Measurements from ENCODE around the gene PJVK. TPM values are rescaled to one million over a fixed set of nuclear protein-coding genes. Genes with fewer than 3 reads are reported as not detected.

PJVK gene
- total and polyA plus RNA-seq, 2 experiments from 2014 or later = 1.6 to 2.1 TPM

DNA sequence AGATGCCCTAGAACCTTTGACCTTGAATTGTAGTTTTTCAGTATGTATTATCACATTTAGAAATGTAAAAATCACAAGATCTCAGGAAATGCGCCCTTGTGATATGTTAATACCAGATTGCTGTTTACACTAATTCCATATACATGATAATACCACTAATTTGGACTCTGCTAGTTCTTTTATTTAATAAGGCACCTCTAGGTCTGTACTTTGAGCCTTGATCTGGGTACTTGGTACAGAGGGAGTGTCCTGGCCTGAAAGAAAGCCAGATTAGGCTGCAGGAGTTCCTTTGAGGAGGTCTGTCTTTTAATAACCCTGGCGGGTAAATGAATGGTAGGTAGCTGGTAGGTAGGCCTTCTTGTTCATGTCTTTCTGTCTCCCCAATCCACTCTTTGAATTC is 55.3 kb downstream of the PJVK start:
- Histone ChIP-seq H3K27ac (ENCODE audit: low read depth) (no peak overlapping the region), H3K27me3 (ENCODE audit: insufficient read depth) (peaks cover 3% of the 10 kb centered on the region; the same call in 1 of the 2 replicates), H3K4me3 (no peak overlapping the region), H3K9me2 (ENCODE audit: insufficient read depth) (no peaks in the 10 kb centered on the region), H3K36me3 (ENCODE audit: insufficient read depth) (no peaks in the 10 kb centered on the region; the same call in 1 of the 2 replicates), H3K4me2 (peak overlapping the region; percentile 13; the same call in 1 of the 2 replicates), H3K79me2 (replicated peaks; ENCODE audit: insufficient read depth) (no peaks in the 10 kb centered on the region), H4K20me1 (replicated peaks; ENCODE audit: insufficient read depth) (no peaks in the 10 kb centered on the region; the same call in 1 of the 2 replicates), H3F3A (replicated peaks; ENCODE audit: low read depth) (no peaks in the 10 kb centered on the region), H3K4me1 (ENCODE audit: insufficient read depth) (peaks cover 20% of the 10 kb centered on the region), H2AFZ (no peak overlapping the region)
- Mint-ChIP-seq H3K27me3 (ENCODE audit: insufficient read depth, low read depth, poor library complexity) (peaks cover 3% of the 10 kb centered on the region), H3K9me3 (no peaks in the 10 kb centered on the region), H3K4me3 (no peak overlapping the region), H3K36me3 (ENCODE audit: low read depth) (0 out of 3 replicates have a peak, but pooled peaks cover 7% of the 10 kb centered on the region), H3K4me1 (peaks cover 26% of the 10 kb centered on the region), H3K27ac (no peak overlapping the region)
- ATAC-seq (peak; percentile 78), DNase-seq (ENCODE audit: low spot score) (peak; percentile 34)
- TF ChIP-seq, protein P1, sequence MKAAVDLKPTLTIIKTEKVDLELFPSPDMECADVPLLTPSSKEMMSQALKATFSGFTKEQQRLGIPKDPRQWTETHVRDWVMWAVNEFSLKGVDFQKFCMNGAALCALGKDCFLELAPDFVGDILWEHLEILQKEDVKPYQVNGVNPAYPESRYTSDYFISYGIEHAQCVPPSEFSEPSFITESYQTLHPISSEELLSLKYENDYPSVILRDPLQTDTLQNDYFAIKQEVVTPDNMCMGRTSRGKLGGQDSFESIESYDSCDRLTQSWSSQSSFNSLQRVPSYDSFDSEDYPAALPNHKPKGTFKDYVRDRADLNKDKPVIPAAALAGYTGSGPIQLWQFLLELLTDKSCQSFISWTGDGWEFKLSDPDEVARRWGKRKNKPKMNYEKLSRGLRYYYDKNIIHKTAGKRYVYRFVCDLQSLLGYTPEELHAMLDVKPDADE (IDR thresholded peaks at IDR 0.05) = no peak
- TF ChIP-seq NANOG (IDR thresholded peaks at IDR 0.05; ENCODE audit: borderline replicate concordance) (peak; percentile 69), POLR2AphosphoS5 (IDR thresholded peaks at IDR 0.05; ENCODE audit: low read depth) (no peak)

DNA sequence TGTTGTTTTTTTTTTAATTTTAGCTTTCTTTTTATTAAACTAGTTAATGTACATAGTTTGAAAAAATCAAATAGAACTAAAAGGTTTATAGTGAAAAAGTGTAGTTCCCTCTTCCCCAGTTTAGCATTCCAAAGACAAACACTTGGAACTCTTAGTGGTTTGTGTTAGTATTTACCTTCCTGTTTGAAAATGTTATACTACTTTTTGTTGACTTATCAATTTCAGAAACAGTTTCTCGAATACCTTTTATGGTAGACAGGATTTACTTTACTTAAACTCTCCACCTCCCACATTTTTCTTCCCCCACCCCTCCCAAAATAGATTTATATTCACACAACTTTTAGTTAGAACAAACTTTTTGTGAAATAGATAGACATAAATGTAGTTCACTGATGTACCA is 55.8 kb downstream of the PJVK start:
- no peak overlapping the region for H3K4me3 ChIP-seq
- no peak overlapping the region for H3K4me3 Mint-ChIP-seq
- ATAC-seq (no peak), DNase-seq (ENCODE audit: low spot score) (no peak)
- H2AFZ ChIP-seq = no peak overlapping the region
- H3K27me3 ChIP-seq (ENCODE audit: insufficient read depth) = peaks cover 3% of the 10 kb centered on the region; the same call in 1 of the 2 replicates
- no peaks in the 10 kb centered on the region for H3F3A ChIP-seq (replicated peaks; ENCODE audit: low read depth)
- 0 out of 3 replicates have a peak, but pooled peaks cover 5% of the 10 kb centered on the region for H3K36me3 Mint-ChIP-seq (ENCODE audit: low read depth)
- no peak overlapping the region for H3K4me2 ChIP-seq
- no peaks in the 10 kb centered on the region; the same call in 1 of the 2 replicates for H4K20me1 ChIP-seq (replicated peaks; ENCODE audit: insufficient read depth)
- H3K9me2 ChIP-seq (ENCODE audit: insufficient read depth) = no peaks in the 10 kb centered on the region
- H3K36me3 ChIP-seq (ENCODE audit: insufficient read depth) = no peaks in the 10 kb centered on the region
- no peak overlapping the region for H3K27ac ChIP-seq (ENCODE audit: low read depth)
- H3K79me2 ChIP-seq (replicated peaks; ENCODE audit: insufficient read depth) = no peaks in the 10 kb centered on the region
- peaks cover 20% of the 10 kb centered on the region for H3K4me1 ChIP-seq (ENCODE audit: insufficient read depth)
- no peaks in the 10 kb centered on the region for H3K9me3 Mint-ChIP-seq
- peaks cover 26% of the 10 kb centered on the region for H3K4me1 Mint-ChIP-seq
- peaks cover 3% of the 10 kb centered on the region for H3K27me3 Mint-ChIP-seq (ENCODE audit: insufficient read depth, low read depth, poor library complexity)
- H3K27ac Mint-ChIP-seq = no peak overlapping the region
- TF ChIP-seq, protein P2, sequence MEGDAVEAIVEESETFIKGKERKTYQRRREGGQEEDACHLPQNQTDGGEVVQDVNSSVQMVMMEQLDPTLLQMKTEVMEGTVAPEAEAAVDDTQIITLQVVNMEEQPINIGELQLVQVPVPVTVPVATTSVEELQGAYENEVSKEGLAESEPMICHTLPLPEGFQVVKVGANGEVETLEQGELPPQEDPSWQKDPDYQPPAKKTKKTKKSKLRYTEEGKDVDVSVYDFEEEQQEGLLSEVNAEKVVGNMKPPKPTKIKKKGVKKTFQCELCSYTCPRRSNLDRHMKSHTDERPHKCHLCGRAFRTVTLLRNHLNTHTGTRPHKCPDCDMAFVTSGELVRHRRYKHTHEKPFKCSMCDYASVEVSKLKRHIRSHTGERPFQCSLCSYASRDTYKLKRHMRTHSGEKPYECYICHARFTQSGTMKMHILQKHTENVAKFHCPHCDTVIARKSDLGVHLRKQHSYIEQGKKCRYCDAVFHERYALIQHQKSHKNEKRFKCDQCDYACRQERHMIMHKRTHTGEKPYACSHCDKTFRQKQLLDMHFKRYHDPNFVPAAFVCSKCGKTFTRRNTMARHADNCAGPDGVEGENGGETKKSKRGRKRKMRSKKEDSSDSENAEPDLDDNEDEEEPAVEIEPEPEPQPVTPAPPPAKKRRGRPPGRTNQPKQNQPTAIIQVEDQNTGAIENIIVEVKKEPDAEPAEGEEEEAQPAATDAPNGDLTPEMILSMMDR (conservative IDR thresholded peaks at IDR 0.05; ENCODE audit: low read depth in 2 of 2) = no peak
- TF ChIP-seq ZNF114 (CRISPR knock-in tag; IDR thresholded peaks at IDR 0.05) = no peak
- TF ChIP-seq CREB1 (CRISPR knock-in tag; IDR thresholded peaks at IDR 0.05; ENCODE audit: low read depth) = no peak
- no peak for TF ChIP-seq EZH2 (IDR thresholded peaks at IDR 0.05; ENCODE audit: low read depth, unreplicated experiment)
- TF ChIP-seq, protein P3, sequence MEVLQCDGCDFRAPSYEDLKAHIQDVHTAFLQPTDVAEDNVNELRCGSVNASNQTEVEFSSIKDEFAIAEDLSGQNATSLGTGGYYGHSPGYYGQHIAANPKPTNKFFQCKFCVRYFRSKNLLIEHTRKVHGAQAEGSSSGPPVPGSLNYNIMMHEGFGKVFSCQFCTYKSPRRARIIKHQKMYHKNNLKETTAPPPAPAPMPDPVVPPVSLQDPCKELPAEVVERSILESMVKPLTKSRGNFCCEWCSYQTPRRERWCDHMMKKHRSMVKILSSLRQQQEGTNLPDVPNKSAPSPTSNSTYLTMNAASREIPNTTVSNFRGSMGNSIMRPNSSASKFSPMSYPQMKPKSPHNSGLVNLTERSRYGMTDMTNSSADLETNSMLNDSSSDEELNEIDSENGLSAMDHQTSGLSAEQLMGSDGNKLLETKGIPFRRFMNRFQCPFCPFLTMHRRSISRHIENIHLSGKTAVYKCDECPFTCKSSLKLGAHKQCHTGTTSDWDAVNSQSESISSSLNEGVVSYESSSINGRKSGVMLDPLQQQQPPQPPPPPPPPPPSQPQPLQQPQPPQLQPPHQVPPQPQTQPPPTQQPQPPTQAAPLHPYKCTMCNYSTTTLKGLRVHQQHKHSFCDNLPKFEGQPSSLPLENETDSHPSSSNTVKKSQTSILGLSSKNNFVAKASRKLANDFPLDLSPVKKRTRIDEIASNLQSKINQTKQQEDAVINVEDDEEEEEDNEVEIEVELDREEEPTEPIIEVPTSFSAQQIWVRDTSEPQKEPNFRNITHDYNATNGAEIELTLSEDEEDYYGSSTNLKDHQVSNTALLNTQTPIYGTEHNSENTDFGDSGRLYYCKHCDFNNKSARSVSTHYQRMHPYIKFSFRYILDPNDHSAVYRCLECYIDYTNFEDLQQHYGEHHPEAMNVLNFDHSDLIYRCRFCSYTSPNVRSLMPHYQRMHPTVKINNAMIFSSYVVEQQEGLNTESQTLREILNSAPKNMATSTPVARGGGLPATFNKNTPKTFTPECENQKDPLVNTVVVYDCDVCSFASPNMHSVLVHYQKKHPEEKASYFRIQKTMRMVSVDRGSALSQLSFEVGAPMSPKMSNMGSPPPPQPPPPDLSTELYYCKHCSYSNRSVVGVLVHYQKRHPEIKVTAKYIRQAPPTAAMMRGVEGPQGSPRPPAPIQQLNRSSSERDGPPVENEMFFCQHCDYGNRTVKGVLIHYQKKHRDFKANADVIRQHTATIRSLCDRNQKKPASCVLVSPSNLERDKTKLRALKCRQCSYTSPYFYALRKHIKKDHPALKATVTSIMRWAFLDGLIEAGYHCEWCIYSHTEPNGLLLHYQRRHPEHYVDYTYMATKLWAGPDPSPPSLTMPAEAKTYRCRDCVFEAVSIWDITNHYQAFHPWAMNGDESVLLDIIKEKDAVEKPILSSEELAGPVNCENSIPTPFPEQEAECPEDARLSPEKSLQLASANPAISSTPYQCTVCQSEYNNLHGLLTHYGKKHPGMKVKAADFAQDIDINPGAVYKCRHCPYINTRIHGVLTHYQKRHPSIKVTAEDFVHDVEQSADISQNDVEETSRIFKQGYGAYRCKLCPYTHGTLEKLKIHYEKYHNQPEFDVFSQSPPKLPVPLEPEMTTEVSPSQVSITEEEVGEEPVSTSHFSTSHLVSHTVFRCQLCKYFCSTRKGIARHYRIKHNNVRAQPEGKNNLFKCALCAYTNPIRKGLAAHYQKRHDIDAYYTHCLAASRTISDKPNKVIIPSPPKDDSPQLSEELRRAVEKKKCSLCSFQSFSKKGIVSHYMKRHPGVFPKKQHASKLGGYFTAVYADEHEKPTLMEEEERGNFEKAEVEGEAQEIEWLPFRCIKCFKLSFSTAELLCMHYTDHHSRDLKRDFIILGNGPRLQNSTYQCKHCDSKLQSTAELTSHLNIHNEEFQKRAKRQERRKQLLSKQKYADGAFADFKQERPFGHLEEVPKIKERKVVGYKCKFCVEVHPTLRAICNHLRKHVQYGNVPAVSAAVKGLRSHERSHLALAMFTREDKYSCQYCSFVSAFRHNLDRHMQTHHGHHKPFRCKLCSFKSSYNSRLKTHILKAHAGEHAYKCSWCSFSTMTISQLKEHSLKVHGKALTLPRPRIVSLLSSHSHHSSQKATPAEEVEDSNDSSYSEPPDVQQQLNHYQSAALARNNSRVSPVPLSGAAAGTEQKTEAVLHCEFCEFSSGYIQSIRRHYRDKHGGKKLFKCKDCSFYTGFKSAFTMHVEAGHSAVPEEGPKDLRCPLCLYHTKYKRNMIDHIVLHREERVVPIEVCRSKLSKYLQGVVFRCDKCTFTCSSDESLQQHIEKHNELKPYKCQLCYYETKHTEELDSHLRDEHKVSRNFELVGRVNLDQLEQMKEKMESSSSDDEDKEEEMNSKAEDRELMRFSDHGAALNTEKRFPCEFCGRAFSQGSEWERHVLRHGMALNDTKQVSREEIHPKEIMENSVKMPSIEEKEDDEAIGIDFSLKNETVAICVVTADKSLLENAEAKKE (CRISPR knock-in tag; IDR thresholded peaks at IDR 0.05) = no peak
- TF ChIP-seq NANOG (IDR thresholded peaks at IDR 0.05; ENCODE audit: borderline replicate concordance) = no peak
- TF ChIP-seq, protein P1 (IDR thresholded peaks at IDR 0.05) = no peak
- TF ChIP-seq EZH2phosphoT487 (IDR thresholded peaks at IDR 0.05; ENCODE audit: unreplicated experiment) = no peak
- TF ChIP-seq STAT1 (IDR thresholded peaks at IDR 0.05; ENCODE audit: unreplicated experiment) = no peak
- TF ChIP-seq JUNB (IDR thresholded peaks at IDR 0.05; ENCODE audit: unreplicated experiment) = no peak
- no peak for TF ChIP-seq ZNF331 (CRISPR knock-in tag; IDR thresholded peaks at IDR 0.05; ENCODE audit: low read depth)
- no peak for TF ChIP-seq POLR2AphosphoS5 (IDR thresholded peaks at IDR 0.05; ENCODE audit: low read depth)

Data from GM23338 (cell line).